GM11168 (cell line): ENCODE results near the gene HCRT.

Experiments used
- in situ Hi-C: fragments of 300-500 bp; cut with MboI; formaldehyde crosslinking; loops from one replicate; pipeline ENCODE4 v1.12.0; 2022; ENCODE audit warnings: low sequenced_read_pairs; ENCODE audit not compliant: unreplicated experiment

The HCRT gene

GRCh38 chr17:42180922-42181850 lies 4.1 kb downstream of the HCRT start, which contains the start of gene KCNH4:
Gene KCNH4, minus strand, starts transcription at chr17:42181142. Its CDS starts 197 bp downstream, at chr17:42180945.
- in situ Hi-C loops: no loop called here

GRCh38 chr17:42180411-42180921 lies 4.8 kb downstream of the HCRT start:
- in situ Hi-C loops: no loop called here

- in situ Hi-C loops: no loop called here
These were observed 5.3 kb downstream of the HCRT start for GRCh38 chr17:42179911-42180410.

- in situ Hi-C loops: no loop called here
These were observed 5.9 kb downstream of the HCRT start for GRCh38 chr17:42179335-42179734.

- in situ Hi-C loops: no loop called here
These were observed 6.4 kb downstream of the HCRT start for GRCh38 chr17:42178817-42179216.

- in situ Hi-C loops: no loop called here
These were observed 7.6 kb downstream of the HCRT start for GRCh38 chr17:42177684-42178083.

- in situ Hi-C loops: no loop called here
These were observed 11.0 kb downstream of the HCRT start for GRCh38 chr17:42174126-42174783.

- in situ Hi-C loops: no loop called here
These were observed 13.4 kb downstream of the HCRT start for GRCh38 chr17:42171831-42172230.

- in situ Hi-C loops: no loop called here
These were observed 15.9 kb downstream of the HCRT start for GRCh38 chr17:42169351-42169750.

- in situ Hi-C loops: no loop called here
These were observed 17.4 kb downstream of the HCRT start for GRCh38 chr17:42167807-42168206.

GRCh38 chr17:42166196-42166763 lies 19.0 kb downstream of the HCRT start:
- in situ Hi-C loops: no loop called here

- in situ Hi-C loops: no loop called here
These were observed 19.5 kb downstream of the HCRT start for GRCh38 chr17:42165751-42166150.

- in situ Hi-C loops: no loop called here
These were observed 21.4 kb downstream of the HCRT start for GRCh38 chr17:42163696-42164407.

GRCh38 chr17:42163113-42163512 lies 22.1 kb downstream of the HCRT start:
- in situ Hi-C loops: no loop called here

GRCh38 chr17:42160531-42160910 lies 24.7 kb downstream of the HCRT start:
- in situ Hi-C loops: no loop called here

GRCh38 chr17:42159796-42160530 lies 25.3 kb downstream of the HCRT start:
- in situ Hi-C loops: no loop called here

GRCh38 chr17:42155614-42156045 lies 29.6 kb downstream of the HCRT start:
- in situ Hi-C loops: no loop called here

- in situ Hi-C loops: no loop called here
These were observed 31.1 kb downstream of the HCRT start for GRCh38 chr17:42153919-42154742.
